ENCODE measurements around the gene PARS2. TPM values are rescaled to one million over a fixed set of nuclear protein-coding genes. Genes with fewer than 3 reads are reported as not detected.

The PARS2 gene
- total RNA-seq, 4 donors from 2014 or later, result 3.3 to 11.4 (median 5.4) TPM

- Histone ChIP-seq H3K36me3 (peaks cover 2 to 98% (median 16%) of the 10 kb centered on the region in 3 donors), H3K4me1 (no peaks in the 10 kb centered on the region)
Measured at GRCh38 chr1:54736685-54737084, 27.6 kb downstream of the PARS2 start.

GRCh38 chr1:54728027-54728426 lies 36.3 kb downstream of the PARS2 start:
- H3K36me3 ChIP-seq, result peaks cover under 1 to 99% (median 7%) of the 10 kb centered on the region in 3 donors
- H3K27ac ChIP-seq, result no peak overlapping the region
- no peak overlapping the region for H3K4me3 ChIP-seq
- TF ChIP-seq POLR2A (IDR thresholded peaks at IDR 0.05), result no peak
- no peak for TF ChIP-seq CTCF (IDR thresholded peaks at IDR 0.05)
- TF ChIP-seq EP300 (IDR thresholded peaks at IDR 0.05), result no peak
- no peaks in the 10 kb centered on the region for H3K27me3 ChIP-seq
- no peaks in the 10 kb centered on the region for H3K9me3 ChIP-seq
- WGBS, 2 donors, result 77 to 78% methylated on average over 3 of the region's 3 CpGs
- DNase-seq (ENCODE audit: low spot score in 2 of 2), result no peak
- H3K4me1 ChIP-seq, result no peaks in the 10 kb centered on the region

More at GRCh38 chr1:54736685-54737084, 27.6 kb downstream of the PARS2 start:
- Histone ChIP-seq H3K27ac (no peak overlapping the region), H3K27me3 (no peaks in the 10 kb centered on the region), H3K9me3 (no peaks in the 10 kb centered on the region), H3K4me3 (no peak overlapping the region)
- no peak for TF ChIP-seq POLR2A (IDR thresholded peaks at IDR 0.05)
- no peak for TF ChIP-seq EP300 (IDR thresholded peaks at IDR 0.05)
- TF ChIP-seq CTCF (IDR thresholded peaks at IDR 0.05), result no peak
- 90 to 94% methylated on average over 5 of the region's 5 CpGs for WGBS, 2 donors
- no peak for DNase-seq (ENCODE audit: low spot score in 2 of 2)

DNA sequence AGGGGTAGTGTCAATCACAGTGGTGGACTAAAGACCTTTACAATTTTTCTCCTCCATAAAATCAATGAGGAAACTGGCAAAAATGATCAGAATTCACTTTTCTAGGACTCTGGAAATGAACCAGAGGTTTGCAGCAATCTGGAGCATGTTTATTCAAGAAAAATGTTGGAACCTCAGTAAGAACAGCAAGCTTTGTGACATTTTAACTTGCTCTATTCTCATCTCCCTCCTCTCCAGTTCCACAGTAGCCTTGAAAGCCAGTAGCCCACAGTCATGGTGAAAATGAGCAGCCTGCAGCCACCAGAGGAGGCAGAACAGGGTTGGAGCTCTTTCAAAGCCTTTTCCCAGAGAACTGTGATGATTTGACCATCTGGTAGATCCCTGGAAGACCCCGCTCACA lies 39.6 kb downstream of the PARS2 start:
- TF ChIP-seq CTCF (IDR thresholded peaks at IDR 0.05) (no peak), EP300 (IDR thresholded peaks at IDR 0.05) (no peak), POLR2A (IDR thresholded peaks at IDR 0.05) (no peak)
- Histone ChIP-seq H3K4me3 (no peak overlapping the region), H3K9me3 (no peaks in the 10 kb centered on the region), H3K4me1 (no peaks in the 10 kb centered on the region), H3K27ac (no peak overlapping the region), H3K36me3 (peaks cover 4 to 90% (median 10%) of the 10 kb centered on the region in 3 donors), H3K27me3 (no peaks in the 10 kb centered on the region)
- 95 to 100% methylated on average over 1 of the region's 1 CpG for WGBS, 2 donors
- DNase-seq (ENCODE audit: low spot score in 2 of 2), result no peak

GRCh38 chr1:54723985-54724384 lies 40.3 kb downstream of the PARS2 start:
- H3K9me3 ChIP-seq, result no peaks in the 10 kb centered on the region
- peaks cover 0 to 5% (median 0%) of the 10 kb centered on the region in 4 donors for H3K4me1 ChIP-seq
- no peak for DNase-seq (ENCODE audit: low spot score in 2 of 2)
- TF ChIP-seq CTCF (IDR thresholded peaks at IDR 0.05) (no peak), EP300 (IDR thresholded peaks at IDR 0.05) (no peak), POLR2A (IDR thresholded peaks at IDR 0.05) (no peak)
- H3K36me3 ChIP-seq, result peaks cover 4 to 86% (median 10%) of the 10 kb centered on the region in 3 donors
- H3K27me3 ChIP-seq, result no peaks in the 10 kb centered on the region
- H3K4me3 ChIP-seq, result no peak overlapping the region
- no peak overlapping the region for H3K27ac ChIP-seq

DNA sequence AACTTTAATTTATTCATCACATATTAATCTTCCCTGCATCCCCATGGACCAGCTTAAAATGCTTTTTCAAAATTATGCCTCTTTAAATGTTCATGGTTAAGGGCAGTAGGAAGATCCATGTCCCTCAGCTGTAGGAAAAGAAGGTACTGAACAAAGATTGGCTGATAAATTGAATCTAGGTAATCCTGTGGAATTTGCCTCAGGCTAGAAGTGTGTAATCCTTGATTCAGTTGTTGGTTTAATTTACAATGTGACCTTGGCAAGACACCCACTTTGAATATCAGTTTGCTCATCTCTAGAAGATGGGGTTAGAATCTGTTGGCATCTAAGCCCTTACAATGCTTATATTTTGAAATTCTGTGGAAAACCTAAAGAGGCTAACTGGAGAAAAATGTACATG lies 42.6 kb downstream of the PARS2 start:
- no peaks in the 10 kb centered on the region for H3K9me3 ChIP-seq
- H3K27ac ChIP-seq, result no peak overlapping the region
- H3K4me1 ChIP-seq, result peaks cover 0 to 28% (median 5%) of the 10 kb centered on the region in 4 donors
- TF ChIP-seq POLR2A (IDR thresholded peaks at IDR 0.05) (no peak), CTCF (IDR thresholded peaks at IDR 0.05) (no peak), EP300 (IDR thresholded peaks at IDR 0.05) (no peak)
- peaks cover 4 to 82% (median 10%) of the 10 kb centered on the region in 3 donors for H3K36me3 ChIP-seq
- DNase-seq (ENCODE audit: low spot score in 2 of 2), result no peak
- H3K27me3 ChIP-seq, result no peaks in the 10 kb centered on the region
- H3K4me3 ChIP-seq, result no peak overlapping the region

Data from tibial nerve (tissue), 4 donors.